ENCODE results near the gene CD36. TPM values are rescaled to one million over a fixed set of nuclear protein-coding genes. Genes with fewer than 3 reads are reported as not detected.

Gene CD36
- total and polyA plus RNA-seq, 2 of the 8 experiments (the other 6 are each of a cell fraction or from before 2014, with no cell fraction given): 0.33 to 0.60 TPM

- TF ChIP-seq NANOG (IDR thresholded peaks at IDR 0.05; ENCODE audit: insufficient read depth, low read depth, low read length, poor library complexity, severe bottlenecking): no peak
- no peak for TF ChIP-seq RFX5 (IDR thresholded peaks at IDR 0.05; ENCODE audit: borderline replicate concordance, low read depth, low read length)
- TF ChIP-seq TEAD4 (IDR thresholded peaks at IDR 0.05; ENCODE audit: low read depth, low read length): no peak
- TF ChIP-seq CHD2 (IDR thresholded peaks at IDR 0.05; ENCODE audit: low read length): no peak
- Histone ChIP-seq H3K9ac (replicated peaks in 1 of 4; ENCODE audit: extremely low read depth in 1 of 4, low read depth in 3 of 4, low read length in 3 of 4) (no peak overlapping the region), H2AK5ac (ENCODE audit: low read depth, low read length) (no peak overlapping the region), H3K23ac (ENCODE audit: insufficient read length) (no peak overlapping the region), H3K36me3 (ENCODE audit: control insufficient read depth in 2 of 4, insufficient read depth in 4 of 4, low read length in 3 of 4) (no peaks in the 10 kb centered on the region), H3K4me1 (replicated peaks in 1 of 4; ENCODE audit: control insufficient read depth in 3 of 4, insufficient read depth in 4 of 4, low read length in 3 of 4) (no peaks in the 10 kb centered on the region), H3K4ac (replicated peaks; ENCODE audit: insufficient read length, low read depth, low read length) (no peak overlapping the region), H3K9me3 (ENCODE audit: insufficient read depth in 2 of 2, low read depth in 1 of 2, low read length in 1 of 2) (no peaks in the 10 kb centered on the region), H3K79me1 (ENCODE audit: low read depth, low read length) (no peaks in the 10 kb centered on the region), H3K27ac (ENCODE audit: low read depth, low read length) (no peak overlapping the region), H2BK5ac (ENCODE audit: low read depth, low read length) (no peak overlapping the region), H4K91ac (replicated peaks; ENCODE audit: insufficient read length, low read length) (no peak overlapping the region), H2BK12ac (ENCODE audit: low read depth, low read length) (no peak overlapping the region), H3K4me3 (ENCODE audit: extremely low read depth in 1 of 4, insufficient read depth in 2 of 4, low read depth in 3 of 4, low read length in 4 of 4) (no peak overlapping the region), H3K23me2 (ENCODE audit: low read depth, low read length) (no peaks in the 10 kb centered on the region), H3K56ac (replicated peaks; ENCODE audit: insufficient read length, low read depth, low read length) (no peak overlapping the region), H2AFZ (ENCODE audit: low read length) (no peak overlapping the region), H2BK120ac (replicated peaks; ENCODE audit: low read depth, low read length) (no peak overlapping the region), H4K8ac (ENCODE audit: extremely low read depth, insufficient read depth, low read length) (no peak overlapping the region), H4K20me1 (replicated peaks in 1 of 2; ENCODE audit: control insufficient read depth in 1 of 2, insufficient read depth in 2 of 2, low read length in 2 of 2) (no peaks in the 10 kb centered on the region), H3K27me3 (replicated peaks in 1 of 4; ENCODE audit: control insufficient read depth in 3 of 4, extremely low read depth in 1 of 4, insufficient read depth in 3 of 4, low read length in 3 of 4) (no peaks in the 10 kb centered on the region), H2BK20ac (ENCODE audit: low read length) (no peak overlapping the region), H4K5ac (ENCODE audit: insufficient read length, low read depth, low read length) (no peak overlapping the region), H3K14ac (ENCODE audit: insufficient read length) (no peak overlapping the region), H3K4me2 (ENCODE audit: insufficient read depth in 1 of 2, low read depth in 2 of 2, low read length in 2 of 2) (no peak overlapping the region), H2BK15ac (ENCODE audit: low read length) (no peak overlapping the region), H3K79me2 (ENCODE audit: control insufficient read depth in 1 of 2, insufficient read depth in 2 of 2, low read length in 2 of 2) (no peaks in the 10 kb centered on the region), H3K18ac (ENCODE audit: extremely low read depth, low read length) (no peak overlapping the region)
- DNase-seq (ENCODE audit: low read depth in 1 of 2, low spot score in 2 of 2) (no peak), FAIRE-seq (no peak)
- POLR2A ChIA-PET (ENCODE audit: partially characterized antibody): no interaction called here
- CTCF ChIA-PET (ENCODE audit: partially characterized antibody): interaction anchor here (0.7 to 1.7 kb wide), 3 partner anchors 13 to 248 kb away, joined by 3 to 10 read pairs (median 3); no protein-coding TSS in a partner anchor
- 92% methylated on average over 1 of the region's 1 CpG; no CpG with 5 or more reads in 1 of the 2 experiments for WGBS, 2 experiments (ENCODE audit: extremely low coverage in 1 of 2, insufficient coverage in 1 of 2, insufficient read length in 1 of 2, insufficient replicate concordance in 2 of 2, low coverage in 1 of 2, low lambda C conversion rate in 2 of 2, missing lambda C conversion rate in 1 of 2)
These were observed 36.6 kb downstream of the CD36 start for GRCh38 chr7:80675090-80675489.

Data from H1 (cell line).